B cell (primary cell): ENCODE results near the gene TPST2.

Experiments used
- CTCF ChIP-seq: fragments of 200-600 bp; IDR thresholded peaks from one replicate; pipeline ENCODE4 v1.8.0; 2022; ENCODE audit warnings: antibody characterized with exemption, mild to moderate bottlenecking
- EZH2 ChIP-seq: IDR thresholded peaks from 2 replicates; pipeline ENCODE4 v1.6.1; 2012; ENCODE audit warnings: borderline replicate concordance, low read depth, mild to moderate bottlenecking, moderate library complexity, low read length; ENCODE audit not compliant: insufficient read depth, poor library complexity, severe bottlenecking

GRCh38 chr22:26580240-26580962, 9.5 kb downstream of the TPST2 start:
- no peak for TF ChIP-seq CTCF
- no peak for TF ChIP-seq EZH2
